GM19372 (cell line): ENCODE measurements around the gene OPRPN.

Source experiments
- ATAC-seq: cut with Tn5 transposase; IDR thresholded peaks from one replicate; pipeline ENCODE4 v1.9.1; 2021; ENCODE audit warnings: mild to moderate bottlenecking, low read depth, moderate library complexity; ENCODE audit not compliant: unreplicated experiment

The OPRPN gene, protein sequence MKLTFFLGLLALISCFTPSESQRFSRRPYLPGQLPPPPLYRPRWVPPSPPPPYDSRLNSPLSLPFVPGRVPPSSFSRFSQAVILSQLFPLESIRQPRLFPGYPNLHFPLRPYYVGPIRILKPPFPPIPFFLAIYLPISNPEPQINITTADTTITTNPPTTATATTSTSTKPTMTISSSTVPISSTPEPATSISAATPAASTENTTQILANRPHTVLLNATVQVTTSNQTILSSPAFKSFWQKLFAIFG

DNA sequence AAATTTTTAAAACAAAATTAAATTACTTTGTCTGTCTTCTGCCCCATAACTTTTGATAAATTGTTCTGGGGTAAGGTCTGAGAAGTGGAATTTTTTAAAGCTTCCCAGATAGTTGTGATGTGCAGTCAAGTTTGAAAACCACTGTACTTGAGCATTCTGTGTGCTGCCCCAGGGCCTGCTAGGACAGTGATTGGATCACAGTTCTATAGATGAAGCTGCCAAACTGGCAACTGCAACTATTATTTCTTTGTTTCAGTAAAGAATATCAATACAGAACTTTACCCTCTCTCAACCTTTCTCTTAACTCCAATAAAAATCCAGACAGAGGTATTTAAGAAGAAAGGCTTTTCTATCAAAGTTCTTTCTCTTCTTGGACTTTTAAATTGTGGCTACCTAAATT, at the start of gene OPRPN:
Gene OPRPN (plus strand): TSS at position 361 of the 400 bp plus-strand sequence. CDS start 1,346 bp downstream, outside the sequence.
- ATAC-seq = no peak

DNA sequence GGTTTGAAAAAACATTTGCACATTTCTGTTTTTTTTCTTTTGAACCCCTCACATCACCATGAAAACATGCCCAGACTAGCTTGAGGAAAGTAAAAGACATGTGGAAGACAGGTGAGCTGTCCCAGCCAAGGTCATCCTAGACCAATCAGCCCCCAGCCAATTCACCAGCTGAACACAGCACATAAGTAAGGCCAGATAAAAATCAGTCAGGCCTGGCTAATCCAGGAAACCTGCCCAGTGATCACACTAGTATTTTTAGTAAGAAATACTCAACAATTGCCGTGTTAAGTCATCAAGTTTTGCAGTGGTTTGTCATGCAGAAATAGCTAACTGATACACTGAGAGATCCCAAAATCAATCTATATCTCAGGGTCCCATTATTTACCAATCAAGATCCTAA, 41.6 kb upstream of the OPRPN start:
- ATAC-seq = no peak

DNA sequence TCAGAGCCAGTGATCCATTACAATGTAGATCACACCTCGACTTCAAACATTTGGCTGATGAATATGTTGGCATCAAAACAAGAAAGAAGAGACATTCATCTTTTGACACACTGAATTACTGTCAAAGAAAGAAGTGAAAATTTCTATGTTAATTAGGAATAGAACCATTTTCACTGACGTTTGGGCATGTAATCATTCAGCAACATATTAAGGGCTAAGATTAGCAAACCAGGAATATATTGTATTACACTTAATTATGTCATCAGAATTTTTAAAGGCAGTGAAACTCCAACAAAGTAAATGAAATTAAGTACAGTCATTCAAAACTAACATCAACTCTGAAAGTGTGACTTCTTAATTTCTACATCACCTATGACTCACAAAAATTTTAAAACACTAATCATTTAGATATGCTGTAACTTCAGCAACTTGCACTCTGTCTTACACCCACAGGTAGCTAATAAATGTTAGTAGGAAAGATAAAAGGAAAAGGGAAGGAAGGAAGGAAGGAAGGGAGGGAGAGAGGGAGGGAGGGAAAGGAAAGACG, 38.6 kb upstream of the OPRPN start:
- no peak for ATAC-seq

DNA sequence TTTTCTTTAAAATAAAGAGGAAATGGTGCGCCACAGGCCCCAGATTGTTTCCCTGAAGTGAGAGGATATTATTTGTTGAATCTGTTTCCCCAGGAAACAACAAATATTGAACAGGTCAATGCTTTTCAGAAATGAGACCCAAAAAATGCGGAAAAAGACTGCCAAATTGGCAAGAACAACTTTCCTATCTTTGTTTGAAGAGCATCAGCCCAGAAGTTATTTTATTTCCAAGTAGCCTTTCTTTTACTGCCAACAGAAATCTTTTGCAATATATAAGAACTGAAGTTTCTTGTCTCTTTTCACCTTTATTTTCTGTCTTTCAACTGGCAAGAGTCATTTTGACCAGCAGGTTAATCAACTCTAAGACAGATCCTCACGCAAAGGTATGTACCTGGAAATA, 37.3 kb upstream of the OPRPN start, which contains the start of gene SMR3A:
Gene SMR3A (plus strand): TSS at position 301 of the 400 bp plus-strand sequence. CDS start 1,356 bp downstream, outside the sequence.
- ATAC-seq = no peak

DNA sequence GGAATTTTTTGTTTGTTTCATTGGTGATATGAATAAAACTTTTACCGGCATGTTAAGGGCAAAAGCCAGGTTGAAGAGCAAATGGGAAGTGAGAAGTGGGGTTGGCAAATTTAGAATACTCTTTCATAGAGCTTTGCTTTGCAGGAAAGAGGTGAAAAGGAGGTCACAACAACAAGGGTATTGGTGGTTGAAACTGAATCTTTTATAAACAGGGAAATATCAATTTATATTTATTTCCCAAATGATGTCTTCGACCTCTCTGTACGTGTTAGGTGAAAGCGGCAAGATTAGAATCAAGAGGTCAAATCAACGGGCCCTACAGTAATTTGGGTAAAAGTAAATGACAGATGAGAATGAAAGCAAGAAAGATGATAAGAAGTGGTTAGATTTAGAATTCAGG, 33.7 kb upstream of the OPRPN start:
- ATAC-seq = no peak

DNA sequence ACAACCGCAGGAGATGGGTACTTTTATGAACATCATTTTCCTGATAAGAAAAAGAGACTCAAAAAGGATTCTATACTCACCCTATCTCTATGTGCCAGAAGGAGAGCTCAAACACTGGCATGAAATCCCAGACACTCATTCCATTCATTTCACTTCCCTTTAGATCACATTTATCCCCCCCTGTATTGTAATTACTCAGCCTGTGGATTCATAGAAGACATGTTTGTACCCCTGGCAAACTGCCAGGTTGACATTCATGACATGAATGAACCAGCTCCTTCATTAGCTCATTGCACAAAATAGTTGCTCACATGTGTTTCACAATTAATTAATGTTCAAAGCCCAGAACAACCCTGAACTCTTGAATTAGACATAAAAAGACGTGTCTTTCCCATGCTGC, 32.3 kb upstream of the OPRPN start:
- ATAC-seq = no peak

DNA sequence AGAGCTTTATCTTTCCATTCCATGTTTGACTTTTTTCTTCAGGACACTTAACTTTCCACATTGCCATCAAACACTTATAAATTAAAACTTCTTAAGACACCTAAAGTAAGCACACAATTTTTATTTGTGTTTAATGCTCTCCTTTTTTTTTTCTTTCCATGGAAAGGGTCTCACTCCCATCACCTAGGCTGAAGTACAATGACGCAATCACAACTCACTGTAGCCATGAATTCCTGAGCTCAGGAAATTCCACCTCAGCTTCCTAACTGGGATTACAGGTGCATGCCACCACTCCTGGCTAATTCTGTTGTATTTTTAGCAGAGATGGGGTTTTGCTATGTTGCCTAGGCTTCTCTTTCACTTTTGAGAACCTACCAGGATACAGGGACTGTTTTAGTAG, 29.9 kb upstream of the OPRPN start:
- ATAC-seq = no peak

DNA sequence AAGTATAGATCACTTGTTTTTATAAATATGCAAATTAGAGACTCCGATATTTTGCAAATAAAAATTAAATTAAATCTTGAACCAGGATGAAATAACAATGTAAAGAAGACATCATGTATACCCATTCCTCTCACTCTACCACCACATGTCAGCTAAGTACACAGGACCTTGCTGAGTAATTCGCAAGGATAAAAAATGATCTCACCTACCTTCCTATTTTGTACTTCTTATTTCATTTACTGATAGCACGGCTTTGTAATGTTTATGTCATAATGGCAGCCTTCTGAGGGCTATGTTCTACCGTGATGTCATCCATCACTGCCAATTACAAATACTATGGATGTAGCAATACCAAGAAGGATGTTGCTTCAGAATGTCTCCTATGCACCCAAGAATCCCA, 25.8 kb upstream of the OPRPN start:
- ATAC-seq = no peak

DNA sequence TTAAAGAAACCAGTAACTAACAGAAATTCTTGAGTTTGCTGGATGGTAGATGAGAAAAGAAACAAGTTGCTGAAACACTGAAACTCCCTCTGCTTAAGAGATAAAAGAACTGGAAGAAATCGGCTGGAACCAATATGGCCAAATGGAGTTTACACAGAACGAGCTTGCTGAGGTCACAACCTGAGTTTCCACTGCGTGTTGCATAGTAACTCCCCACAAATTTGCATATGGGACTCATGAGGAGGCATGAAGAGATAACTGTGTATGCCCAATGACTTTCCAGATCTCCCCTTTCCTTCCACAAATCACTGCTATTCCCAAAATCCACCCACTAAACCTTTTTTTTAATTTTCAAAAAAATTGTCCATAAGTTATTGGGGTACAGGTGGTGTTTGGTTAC, 25.0 kb upstream of the OPRPN start:
- no peak for ATAC-seq

DNA sequence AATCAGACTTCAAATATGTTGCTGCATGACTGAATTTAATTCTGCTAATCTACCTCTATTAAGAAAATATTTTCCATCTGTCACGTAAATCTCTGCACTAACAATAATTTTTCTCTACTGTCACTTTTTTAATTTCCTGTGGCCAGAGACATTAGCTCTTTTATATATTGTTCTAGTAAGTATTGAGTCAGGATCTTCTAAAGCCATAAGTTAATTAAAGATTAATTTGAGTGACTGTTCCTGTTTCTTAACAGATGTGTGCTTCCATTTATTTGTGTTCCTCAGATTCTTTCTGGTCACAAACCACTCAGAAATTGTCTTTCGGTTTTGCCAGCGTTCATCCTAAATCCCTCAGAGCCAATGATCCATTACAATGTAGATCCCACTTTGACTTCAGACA, 17.2 kb upstream of the OPRPN start:
- no peak for ATAC-seq

DNA sequence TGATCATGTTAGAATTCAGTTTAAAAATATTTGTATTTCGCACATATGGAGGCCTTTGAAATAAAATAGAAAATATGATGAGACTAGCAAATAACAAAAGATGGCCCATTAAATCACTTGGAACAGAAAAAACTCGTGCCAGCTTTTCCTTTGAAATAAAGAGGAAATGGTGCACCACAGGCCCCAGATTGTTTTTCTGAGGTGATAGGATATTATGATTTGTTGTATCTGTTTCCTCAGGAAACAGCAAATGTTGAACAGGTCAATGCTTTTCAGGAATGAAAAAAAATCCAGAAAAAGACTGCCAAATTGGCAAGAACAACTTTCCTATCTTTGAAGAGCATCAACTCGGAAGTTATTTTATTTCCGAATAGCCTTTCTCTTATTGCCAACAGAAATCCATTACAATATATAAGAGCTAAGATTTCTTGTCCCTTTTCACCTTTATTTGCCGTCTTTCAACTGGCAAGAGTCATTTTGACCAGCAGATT, 15.0 kb upstream of the OPRPN start, which contains the start of gene SMR3B:
Gene SMR3B (plus strand): TSS at position 441 of the 491 bp plus-strand sequence. CDS start 1,380 bp downstream, outside the sequence.
- ATAC-seq = no peak

DNA sequence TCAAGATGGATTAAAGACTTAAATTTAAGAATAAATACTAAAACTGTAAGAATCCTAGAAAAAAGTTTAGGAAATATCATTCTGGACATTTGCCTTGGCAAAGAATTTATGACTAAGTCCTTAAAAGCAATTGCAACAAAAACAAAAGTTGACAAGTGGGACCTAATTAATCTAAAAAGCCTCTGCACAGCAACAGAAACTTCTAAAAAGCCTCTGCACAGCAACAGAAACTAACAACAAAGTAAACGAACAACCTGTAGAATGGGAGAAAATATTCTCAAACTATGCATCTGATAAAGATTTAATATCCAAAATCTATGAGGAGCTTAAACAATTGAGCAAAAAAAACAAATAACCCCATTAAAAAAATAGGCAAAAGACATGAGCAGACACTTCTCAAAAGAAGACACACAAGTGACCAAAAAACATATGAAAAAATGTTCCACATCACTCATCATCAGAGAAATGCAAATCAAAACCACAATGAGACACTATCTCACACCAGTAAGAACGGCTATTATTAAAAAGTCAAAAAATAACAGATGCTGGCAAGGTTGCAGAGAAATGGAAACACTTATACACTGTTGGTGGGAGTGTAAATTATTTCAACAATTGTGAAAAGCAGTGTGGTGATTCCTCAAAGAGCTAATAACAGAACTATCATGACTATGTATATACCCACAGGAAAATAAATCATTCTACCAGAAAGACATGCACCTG, 5.5 kb upstream of the OPRPN start:
- ATAC-seq = peak; percentile 69

DNA sequence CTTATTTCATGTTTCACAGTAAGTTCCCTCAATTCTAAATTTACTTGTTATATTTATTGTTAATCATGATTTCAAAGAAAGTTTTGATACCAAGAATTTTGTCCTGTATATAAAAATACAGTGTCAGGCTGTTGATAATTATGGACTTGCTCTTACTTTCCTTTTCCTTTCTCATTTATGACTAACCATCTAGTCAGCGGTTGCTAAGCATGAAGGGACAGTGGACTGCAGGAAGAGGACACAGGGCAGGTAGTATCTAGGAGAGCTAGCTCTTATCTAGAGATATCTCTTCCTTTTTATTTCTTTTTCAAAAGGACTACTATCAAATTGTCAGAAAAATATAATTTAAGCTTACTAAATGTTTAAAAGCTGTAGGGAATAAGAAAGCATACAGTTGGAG, 1.6 kb downstream of the OPRPN start:
- peak; percentile 55 for ATAC-seq

DNA sequence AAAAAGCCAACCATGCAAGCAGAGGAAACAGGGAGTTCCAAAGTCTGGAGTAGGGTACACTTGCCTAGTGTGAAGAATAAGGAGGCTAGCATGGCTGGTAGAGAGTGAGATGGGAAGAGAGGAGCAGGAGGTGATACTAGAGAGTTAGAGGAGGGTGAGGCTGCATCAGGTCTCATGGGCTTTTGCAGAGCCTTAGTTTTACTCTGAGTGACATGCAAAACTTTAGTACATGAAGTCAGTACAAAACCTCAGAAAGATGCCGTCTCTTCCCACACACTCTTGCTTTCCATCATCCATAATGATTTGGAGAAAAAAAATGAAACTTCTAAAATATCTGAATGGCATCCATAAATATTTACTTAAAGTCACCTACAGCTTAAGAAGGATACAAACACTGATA, 5.0 kb downstream of the OPRPN start:
- ATAC-seq = no peak

DNA sequence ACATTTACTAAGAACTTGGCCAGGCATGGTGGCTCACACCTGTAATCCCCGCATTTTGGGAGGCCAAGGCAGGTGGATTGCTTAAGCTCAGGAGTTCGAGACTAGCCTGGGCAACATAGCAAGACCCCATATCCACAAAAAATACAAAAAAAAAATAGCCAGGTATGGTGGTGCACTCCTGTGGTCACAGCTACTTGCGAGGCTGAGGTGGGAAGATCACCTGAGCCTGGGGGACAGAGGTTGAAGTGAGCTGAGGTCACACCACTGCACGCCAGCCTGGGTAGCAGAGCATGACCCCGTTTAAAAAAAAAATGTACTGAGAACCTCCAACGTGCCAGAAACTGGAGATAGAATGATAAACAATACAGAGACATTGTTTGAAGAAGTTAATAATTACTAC, 8.0 kb downstream of the OPRPN start:
- ATAC-seq = no peak

DNA sequence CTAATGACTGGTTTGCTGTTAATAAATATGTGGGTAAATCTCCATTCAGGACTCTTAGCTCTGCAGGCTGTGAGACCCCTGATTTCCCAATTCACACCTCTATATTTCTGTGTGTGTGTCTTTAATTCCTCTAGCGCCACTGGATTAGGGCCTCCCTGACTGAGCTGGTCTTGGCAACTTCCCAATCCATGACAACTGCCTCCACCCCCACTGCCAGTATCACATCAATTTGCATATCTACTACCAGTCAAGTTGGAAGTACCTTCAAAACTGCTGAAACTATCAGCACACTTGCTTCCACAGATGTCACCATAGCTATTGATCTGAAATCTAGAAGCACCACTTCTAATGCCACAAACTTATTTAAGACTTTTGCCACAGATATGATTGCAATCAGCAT, 27.6 kb downstream of the OPRPN start:
- no peak for ATAC-seq

DNA sequence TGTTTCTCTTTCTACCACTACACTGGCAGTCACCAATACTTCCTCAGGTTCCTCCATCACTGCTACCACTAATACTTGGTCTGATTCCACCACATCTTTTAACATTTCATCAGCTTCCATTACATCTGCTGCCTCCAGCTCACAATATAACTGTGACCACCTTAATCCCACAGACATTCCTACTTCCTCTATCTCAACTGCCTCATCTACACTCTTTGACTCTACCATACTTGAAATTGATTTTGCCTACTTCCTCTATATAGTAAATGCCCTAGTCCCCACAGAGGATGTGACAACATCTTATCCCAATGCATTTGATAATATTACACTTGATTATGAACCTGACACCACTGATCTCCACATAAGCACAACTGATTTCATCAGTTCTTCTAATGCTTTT, 29.0 kb downstream of the OPRPN start:
- no peak for ATAC-seq

DNA sequence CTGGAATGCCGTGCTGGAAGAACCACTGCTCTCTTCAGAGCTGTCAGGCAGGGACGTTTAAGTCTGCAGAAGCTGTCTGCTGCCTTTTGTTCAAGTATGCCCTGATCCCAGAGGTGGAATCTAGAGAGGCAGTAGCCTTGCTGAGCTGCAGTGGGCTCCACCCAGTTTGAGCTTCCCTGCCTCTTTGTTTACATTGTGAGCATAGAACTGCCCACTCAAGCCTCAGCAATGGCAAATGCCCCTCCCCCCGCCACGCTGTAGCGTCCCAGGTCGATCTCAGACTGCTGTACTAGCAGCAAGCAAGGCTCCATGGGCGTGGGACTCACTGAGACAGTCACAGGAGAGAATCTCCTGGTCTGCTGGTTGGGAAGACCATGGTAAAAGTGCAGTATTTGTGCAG, 39.5 kb downstream of the OPRPN start:
- ATAC-seq = no peak

DNA sequence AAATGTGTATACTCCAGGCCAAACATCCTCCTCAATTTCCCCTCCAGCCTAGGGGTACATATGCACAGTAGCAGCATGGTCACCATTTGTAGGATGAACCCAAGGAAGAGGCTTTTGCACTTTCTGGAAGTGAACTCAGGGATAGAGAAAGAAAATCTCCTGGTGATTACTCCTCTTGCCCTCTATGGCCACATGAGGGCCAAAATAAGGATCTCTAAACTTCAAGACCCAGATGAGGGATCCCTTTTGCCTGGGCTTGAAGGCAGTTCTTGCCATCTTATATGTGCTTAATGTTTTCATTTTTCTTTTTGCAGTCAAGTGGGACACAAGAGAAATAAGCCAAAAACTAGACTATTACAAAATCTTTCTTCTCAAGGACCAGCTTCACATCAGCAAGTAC, 44.7 kb downstream of the OPRPN start:
- ATAC-seq = no peak

DNA sequence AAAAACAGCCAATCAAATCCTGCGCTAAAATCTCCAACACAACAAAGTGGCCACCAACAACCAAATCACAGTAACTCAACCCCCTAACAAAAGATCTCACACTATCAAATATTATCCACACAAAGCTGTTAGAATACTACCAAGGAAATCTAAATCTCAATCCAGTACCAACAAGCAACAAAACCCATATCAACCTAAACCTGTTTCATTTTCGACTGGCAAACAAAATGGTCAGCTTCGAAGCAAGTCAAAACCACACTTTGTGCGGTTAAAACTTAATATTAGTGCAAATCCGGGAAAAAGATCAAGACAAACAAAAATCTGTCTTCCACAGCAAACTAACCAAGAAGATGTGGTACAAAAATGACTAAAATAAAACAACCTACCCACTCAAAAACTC, 45.6 kb downstream of the OPRPN start:
- no peak for ATAC-seq

DNA sequence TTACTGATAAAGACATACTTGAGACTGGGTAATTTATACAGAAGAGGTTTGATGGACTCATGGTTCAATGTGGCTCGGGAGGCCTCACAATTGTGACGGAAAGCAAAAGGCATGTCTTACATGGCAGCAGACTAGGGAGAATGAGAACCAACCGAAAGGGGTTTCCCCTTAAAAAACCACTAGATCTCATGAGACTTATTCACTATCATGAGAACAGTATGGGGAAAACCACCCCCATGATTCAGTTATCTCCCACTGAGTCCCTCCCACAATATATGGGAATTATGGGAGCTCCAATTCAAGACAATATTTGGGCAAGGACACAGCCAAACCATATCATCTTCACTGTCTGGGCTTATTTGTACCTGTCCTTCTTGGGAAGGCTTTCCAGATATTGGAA, 51.5 kb downstream of the OPRPN start:
- no peak for ATAC-seq

DNA sequence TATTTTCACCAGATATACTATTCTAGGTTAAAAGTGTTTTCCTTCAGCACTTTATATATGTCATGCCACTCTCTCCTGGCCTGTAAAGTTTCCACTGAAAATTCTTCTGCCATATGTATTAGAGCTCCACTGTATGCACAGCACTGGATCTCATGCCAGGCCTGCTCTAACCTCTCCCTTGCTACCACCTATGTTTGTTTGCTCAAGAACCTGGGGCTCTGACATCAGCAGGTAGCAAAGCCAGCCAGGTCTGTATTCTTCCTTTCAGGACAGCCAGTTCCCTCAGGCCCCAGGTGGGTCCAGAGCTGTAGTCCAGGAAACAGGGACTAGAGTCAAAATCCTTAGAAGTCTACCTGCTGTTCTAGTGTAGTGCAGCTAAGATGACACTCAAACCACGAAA, 55.2 kb downstream of the OPRPN start:
- no peak for ATAC-seq
